ENCODE results near the gene TMEM134.
"Not testable (repeated sequence)": the region's sequence is repeated elsewhere in the genome, so short reads cannot be mapped to it uniquely, and the experiment has no call there.

Gene TMEM134

DNA sequence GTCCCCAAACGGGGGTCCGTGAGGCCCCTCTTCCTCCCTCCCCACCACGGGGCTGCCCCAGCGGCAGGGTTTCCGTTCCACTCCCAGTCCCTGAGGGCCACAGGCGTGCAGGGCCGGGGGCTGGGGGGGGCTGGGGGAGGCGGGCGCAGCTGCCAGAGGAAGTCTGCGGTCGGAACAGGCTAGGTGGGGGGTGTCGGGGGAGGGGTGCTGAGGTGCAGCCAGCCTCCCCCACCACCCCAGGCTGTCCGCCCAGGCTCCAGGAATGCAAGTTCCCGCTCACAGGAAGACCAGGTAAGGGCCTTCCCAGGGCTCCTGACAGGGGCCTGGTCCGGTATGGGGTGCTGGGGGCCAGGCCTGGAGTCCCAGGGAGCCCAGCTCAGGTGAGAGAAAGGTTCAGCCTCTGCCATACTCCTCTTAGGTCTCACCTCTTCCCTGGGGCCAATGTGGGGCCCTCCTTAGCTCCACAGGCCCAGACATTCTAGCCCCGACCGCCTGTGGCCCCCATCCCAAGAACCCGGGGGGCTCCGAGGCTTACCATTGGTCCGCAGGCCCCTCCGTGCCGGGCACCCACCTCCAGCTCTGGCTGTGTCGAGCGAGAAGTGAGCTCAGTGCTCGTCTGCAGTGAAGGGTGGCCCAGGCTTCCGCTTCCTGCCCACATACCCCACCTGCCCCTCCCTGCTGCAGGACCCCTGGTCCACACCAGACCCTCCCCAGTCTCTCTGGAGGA is 31.8 kb downstream of the TMEM134 start, which contains the start of gene PTPRCAP:
PTPRCAP (minus strand) TSS at position 601 of the 727 bp plus-strand sequence; CDS start at position 538, 63 bp downstream.
- DNase-seq = no peak

DNA sequence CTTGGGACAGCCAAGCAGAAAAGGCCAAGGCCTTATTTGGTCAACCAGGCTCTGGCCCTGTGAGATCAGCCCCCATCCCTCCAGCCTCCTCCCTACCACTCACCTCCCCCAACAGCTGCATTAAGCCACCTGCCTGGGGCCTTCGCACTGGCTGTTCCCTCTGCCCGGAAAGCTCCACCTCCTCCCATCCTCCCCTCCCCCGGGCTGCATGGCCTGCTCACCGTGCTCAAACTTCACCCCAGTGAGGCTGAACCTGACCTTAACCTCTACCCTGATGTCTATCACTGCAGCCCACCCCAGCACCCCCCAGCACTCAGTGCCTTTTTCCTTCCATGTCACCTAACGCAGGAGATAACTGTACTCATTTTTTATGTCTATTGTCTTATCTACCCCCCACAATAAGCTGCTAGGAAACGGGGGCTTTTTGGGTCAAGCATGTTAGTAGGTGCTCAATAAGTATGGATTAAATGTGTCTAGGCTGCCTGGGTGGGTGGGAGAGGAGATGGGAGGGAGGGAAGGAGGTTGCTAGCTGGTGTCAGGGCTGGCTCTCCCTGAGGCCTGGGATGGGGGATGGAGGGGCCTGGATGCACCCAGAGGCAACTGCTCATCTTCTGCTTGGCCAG is 32.5 kb downstream of the TMEM134 start:
- DNase-seq = no peak

DNA sequence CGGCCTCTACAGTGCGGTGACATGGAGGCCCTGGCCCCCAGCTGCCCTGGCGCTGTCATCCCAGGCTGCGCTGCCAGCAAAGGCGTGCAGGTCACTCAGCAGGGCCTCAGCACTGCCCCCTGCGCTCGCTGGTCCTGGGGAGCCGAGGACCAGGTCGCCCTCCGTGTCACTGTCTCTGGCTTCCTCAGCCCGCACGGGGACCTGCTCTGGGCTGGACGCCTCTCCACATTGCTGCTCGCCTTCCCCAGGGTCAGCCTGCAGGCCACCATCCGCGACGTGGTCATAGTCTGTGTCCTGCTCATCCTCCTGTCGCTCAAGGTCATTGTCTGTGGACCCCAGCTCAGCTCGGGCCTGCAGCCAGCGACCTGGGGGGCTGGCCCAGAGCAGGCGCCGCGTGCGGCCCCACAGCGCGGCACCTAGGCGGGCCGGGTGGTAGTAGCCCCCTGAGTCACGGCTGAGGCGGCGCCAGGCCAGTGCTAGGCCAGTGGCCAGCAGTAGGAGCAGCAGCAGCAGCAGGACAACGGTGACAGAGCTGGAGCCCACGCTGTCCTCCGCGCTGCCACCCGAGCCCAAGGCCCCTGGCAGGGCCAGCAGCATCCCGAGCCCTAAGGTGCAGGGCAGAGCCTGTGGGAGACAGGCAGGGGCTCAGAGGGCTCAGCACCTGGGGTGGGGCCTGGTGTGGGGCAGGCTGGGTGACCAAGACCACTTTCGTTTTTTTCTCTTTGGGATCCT is 33.2 kb downstream of the TMEM134 start:
- no peak for DNase-seq

DNA sequence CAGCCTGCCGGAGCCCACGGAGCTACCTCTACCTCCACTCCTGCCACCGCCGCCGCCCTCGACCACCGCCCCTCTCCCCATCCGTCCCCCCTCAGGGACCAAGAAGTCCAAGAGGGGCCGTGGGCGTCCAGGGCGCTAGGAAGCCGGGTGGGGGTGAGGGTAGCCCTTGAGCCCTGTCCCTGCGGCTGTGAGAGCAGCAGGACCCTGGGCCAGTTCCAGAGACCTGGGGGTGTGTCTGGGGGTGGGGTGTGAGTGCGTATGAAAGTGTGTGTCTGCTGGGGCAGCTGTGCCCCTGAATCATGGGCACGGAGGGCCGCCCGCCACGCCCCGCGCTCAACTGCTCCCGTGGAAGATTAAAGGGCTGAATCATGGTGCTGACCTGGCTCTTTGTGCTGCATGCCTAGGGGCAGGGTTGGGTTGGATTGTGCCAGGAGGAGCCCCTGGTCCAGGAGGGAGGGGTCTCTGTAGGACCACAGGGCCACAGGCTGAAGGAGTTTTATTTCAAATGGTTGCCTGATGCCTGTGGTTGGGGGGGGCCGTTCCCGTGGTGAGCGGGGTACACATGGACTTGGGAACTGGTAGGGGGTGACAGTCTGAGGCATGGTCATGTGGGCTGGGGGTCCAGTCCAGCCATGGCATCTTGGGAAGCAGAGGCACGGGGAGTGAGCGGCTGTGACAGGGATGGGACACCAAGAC is 33.9 kb downstream of the TMEM134 start:
- DNase-seq = no peak

DNA sequence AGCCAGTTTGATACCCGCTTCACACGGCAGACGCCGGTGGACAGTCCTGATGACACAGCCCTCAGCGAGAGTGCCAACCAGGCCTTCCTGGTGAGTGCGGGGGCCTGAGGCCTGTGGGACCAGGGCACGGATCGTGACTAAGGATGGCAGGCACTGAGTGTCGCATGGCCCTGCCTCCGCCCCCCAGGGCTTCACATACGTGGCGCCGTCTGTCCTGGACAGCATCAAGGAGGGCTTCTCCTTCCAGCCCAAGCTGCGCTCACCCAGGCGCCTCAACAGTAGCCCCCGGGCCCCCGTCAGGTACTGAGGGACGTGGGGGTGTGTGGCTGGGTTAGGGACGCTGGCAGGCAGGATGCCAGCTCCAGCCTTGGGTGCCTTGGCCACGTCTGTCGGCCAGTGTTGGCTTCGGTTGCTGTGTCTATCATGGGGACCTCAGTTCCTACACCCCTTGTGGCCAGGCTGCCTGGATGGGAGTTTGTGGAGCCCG is 34.6 kb downstream of the TMEM134 start:
- no peak for DNase-seq

DNA sequence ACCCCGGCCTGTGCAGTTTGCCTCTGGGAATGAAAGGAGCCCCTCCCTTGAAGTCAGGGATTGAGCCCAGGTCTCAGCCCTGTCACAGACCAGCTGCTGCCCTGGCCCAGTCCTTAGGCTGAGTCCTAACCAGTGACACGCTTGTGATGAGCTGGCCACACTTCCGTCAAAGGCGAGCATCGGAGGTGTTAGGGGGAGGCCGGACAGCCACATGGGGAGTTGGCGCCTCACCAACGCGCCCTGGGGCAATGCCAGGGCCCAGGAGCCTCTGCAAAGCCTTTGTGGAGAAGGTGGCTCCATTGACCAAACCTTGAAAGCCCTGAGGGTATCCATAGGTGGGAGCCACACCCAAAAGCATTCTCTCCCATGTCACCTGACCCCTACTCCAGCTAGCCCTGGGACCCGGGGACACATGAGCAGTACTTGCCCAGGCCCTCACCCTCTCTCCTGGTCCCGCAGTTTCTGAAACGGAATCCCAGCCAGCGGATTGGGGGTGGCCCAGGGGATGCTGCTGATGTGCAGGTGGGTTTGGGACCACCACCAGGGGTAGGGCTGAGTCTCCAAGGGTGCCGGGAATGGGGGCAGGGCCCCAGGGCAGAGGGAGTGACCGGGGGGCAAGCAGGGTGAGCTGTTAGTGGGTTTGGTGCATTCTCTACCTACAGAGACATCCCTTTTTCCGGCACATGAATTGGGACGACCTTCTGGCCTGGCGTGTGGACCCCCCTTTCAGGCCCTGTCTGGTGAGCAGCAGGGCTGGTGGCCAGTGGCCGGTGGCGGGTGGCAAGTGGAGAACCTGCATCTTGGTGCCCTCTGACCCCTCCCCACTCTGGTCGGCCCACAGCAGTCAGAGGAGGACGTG is 35.3 kb downstream of the TMEM134 start:
- DNase-seq = no peak

DNA sequence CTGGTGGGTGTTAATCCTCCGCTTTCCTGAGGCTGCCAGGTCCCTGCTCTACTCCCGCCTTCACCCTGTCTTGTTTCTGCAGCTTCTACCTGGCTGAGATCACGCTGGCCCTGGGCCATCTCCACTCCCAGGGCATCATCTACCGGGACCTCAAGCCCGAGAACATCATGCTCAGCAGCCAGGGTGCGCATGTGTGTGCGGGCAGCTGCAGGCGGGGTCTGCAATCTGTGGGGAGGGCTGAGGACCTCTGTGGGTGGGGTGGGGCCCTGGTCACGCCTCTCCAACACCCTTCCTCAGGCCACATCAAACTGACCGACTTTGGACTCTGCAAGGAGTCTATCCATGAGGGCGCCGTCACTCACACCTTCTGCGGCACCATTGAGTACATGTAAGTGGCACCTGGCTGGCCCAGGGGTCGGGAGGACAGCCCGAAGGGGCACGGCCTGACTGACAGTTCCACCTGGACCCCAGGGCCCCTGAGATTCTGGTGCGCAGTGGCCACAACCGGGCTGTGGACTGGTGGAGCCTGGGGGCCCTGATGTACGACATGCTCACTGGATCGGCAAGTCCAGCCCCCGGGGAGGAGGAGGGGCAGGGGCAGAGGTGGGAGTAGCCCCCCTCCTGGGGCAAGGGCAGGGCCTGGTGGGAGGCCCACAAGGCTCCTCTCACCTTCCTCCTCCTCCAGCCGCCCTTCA is 36.2 kb downstream of the TMEM134 start:
- no peak for DNase-seq

DNA sequence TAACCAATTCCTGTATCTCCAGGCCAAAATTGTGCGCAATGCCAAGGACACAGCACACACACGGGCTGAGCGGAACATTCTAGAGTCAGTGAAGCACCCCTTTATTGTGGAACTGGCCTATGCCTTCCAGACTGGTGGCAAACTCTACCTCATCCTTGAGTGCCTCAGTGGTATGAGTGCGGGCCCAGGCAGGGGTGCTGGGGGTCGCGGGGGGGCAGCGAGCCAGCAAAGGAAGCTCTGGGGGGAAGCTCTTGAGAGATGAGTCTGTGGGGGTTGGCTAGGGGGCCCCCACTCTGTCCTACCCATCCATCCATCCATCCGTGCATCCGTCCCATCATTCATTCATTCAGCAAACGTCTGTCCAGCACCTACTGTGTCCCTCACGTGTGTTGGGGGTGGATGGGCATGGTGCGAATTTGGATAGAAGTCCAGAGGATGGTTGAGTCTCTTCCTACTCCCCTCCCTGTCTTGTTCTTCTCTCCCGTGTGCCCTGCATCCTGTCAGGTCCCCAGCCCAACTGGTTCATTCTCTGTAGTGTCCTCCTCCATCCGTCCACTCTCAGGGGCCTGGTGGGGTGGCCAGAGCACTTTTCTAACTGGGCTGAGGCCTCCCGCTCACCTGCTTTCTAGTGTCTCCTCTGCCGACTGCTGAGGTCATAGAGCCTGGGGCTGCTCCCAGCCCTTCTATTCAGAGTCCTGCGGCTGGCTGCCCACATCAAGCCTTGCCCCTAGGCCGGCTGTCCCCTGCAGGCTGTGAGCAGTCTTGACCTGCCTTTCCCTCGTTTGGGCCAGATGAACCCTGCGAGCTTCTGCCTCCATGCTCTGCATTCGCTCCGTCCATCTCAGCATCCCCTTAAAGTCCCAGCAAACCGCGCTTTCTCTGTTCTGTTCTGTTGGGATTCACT is 37.5 kb downstream of the TMEM134 start:
- DNase-seq = no peak

DNA sequence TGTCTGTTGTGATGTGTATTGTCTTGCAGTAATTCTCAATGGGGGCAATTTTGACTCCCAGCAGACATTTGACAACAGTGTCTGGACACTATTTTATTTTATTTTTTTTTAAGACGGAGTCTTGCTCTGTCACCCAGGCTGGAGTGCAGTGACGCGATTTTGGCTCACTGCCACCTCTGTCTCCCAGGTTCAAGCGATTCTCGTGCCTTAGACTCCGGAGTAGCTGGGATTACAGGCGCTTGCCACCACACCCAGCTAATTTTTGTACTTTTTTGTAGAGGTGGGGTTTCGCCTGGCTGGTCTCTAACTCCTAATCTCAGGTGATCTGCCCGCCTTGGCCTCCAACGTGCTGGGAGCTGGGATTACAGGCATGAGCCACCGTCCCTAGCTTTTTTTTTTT is 39.3 kb downstream of the TMEM134 start:
- no peak for DNase-seq

DNA sequence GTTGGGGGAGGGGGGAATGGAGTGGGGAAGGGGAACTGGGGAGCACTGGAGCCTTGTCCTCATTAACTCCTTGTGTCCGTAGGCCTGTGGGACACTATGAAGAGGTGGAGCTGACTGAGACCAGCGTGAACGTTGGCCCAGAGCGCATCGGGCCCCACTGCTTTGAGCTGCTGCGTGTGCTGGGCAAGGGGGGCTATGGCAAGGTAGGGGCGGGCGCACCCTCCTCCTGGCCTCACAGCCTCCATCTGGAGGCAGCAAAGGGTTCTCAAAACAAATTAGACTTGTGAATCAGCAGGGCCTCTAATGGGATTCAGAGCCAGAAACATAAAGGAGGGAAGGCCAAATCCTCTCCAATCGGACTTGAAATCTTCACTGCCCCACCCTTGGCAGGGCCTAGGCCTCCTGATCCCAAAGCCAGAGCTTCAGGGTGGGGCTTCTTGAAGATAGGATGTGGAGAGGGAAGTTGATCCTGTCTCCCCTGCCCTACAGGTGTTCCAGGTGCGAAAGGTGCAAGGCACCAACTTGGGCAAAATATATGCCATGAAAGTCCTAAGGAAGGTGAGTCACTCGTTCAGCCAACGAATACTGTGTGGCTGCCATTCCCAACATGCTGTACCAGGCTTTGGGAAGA is 39.9 kb downstream of the TMEM134 start:
- no peak for DNase-seq

DNA sequence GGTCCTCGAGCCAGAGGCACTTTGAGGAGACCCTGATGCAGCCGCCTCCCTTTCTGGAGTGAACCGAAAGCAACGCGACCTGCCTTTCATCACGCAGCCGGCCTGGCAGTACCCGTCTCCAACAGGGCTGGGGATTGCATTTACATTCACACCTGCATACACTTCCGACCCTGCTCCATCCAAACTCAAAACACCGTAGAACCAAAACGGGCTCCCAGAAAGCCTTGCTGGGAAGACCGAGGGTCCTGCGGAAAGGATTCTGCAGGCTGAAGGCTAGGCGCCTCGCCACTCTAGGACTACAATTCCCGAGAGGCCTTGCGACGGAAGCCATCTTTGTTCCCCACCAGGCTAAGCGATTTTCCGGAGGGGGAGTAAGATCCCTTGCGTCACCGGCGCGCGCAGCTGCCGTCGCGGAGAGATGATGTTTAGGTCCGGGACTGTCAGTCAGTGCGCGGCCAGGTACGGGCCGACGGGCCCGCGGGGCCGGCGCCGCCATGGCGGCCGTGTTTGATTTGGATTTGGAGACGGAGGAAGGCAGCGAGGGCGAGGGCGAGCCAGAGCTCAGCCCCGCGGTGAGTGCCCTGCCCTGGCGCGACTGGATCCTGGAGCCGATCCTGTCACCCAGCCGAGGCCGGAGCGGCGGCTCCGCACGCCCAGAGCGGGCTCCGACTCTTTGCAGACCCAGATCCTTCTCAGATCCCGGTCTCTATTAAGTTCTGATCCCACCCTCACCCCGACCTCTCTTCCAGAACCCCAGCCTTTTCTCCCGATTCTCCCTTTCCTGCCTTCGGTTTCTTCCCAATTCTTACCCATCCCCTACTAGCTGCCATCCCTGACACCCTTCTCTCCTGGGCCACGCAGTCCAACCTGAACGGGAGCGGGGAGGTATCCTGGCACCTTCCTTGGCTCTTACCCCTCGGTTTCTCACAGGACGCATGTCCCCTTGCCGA is 40.7 kb downstream of the TMEM134 start, which contains the start of gene RPS6KB2:
RPS6KB2 (plus strand) TSS at position 443 of the 950 bp plus-strand sequence; CDS start at position 495, 52 bp downstream.
- DNase-seq = peak; percentile 96

DNA sequence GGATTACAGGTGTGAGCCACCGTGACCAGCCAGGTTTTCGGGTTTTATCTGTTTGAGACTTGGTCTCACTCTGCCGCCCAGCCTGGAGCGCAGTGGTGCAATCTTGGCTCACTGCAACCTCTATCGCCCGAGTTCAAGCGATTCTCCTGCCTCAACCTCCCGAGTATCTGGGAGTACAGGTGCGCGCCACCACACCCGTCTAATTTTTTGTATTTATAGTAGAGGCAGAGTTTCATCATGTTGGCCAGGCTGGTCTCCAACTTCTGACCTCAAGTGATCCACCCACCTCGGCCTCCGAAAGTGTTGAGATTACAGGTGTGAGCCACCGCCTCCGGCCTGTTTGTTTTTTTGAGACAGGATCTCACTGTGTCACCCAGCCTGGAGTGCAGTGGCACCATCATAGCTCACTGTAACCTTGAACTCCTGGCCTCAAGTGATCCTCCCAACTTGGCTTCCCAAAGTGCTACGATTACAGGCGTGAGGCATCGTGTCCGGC is 41.6 kb downstream of the TMEM134 start:
- not testable (repeated sequence) for DNase-seq

DNA sequence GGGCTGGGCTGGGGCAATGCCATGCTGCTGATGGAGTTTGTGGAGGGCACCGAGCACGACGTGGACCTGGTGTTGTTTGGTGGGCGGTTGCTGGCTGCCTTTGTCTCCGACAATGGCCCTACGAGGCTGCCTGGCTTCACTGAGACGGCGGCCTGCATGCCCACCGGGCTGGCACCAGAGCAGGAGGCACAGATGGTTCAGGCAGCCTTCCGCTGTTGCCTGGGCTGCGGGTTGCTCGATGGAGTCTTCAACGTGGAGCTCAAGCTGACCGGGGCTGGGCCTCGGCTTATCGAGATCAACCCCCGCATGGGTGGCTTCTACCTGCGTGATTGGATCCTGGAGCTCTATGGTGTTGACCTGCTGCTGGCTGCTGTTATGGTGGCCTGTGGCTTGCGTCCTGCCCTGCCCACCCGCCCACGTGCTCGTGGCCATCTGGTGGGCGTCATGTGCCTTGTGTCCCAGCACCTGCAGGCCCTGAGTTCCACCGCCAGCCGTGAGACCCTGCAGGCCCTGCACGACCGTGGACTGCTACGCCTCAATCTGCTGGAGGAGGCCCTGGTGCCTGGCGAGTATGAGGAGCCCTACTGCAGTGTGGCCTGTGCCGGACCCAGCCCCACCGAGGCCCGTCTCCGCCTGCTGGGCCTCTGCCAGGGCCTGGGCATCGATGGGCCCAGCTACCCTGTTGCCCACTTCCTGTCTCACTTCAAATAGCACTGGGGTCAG is 45.0 kb downstream of the TMEM134 start:
- no peak for DNase-seq

DNA sequence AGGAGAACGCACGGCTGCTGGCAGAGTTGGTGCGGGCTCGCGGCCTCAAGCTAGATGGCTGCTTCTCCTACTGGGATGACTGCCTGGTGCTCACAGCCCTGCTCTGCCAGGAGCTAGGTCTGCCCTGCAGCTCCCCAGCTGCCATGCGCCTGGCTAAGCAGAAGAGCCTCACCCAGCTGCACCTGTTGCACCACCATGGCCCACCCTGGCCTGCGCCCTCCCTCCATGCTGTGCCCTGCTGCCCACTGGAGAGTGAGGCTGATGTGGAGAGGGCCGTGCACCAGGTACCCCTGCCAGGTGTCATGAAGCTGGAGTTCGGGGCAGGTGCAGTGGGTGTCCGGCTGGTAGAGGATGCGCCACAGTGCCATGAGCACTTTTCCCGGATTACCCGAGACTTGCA is 45.6 kb downstream of the TMEM134 start:
- DNase-seq = no peak

DNA sequence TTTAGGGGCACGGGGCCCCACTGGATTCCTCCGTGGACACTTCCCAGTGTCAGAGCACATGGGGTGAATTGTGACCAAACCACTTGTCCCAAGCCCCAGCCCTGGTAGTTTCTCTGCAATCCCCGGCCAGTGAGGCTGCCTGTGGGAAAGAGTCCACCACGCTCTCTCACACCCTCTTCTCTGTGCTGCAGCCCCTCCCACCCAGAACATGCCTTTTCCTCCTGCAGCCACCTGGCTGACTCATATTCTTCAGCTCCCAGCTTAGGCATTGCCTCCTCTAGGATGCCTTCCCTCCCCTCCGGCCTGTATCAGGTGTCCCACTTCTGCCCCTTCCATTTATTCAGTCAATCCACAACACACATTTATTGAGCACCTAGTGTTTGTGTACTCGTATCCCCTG is 46.2 kb downstream of the TMEM134 start:
- DNase-seq = no peak

DNA sequence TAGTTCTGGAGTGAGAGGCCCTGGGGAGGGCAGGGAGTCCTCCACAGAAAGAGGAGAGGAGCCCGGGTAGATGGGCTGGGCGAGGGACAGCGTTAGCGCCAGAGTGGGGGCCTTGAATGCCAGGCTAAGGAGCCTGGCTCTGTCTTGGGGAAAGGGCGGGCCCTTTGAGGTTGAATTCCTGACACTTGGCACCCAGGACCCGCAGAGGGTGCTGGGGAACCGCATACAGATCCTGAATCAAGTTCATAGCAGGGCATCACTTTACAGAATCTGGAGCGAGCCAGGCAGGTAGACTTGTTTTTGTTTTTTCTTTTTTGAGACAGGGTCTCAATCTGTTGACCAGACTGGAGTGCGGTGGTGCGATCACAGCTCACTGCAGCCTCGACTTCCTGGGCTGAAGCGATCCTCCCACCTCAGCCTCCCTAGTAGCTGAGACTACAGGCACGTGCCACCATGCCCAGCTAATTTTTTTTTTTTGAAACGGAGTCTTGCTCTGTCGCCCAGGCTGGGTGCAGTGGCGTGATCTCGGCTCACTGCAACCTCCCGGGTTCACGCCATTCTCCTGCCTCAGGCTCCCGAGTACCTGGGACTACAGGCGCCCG is 47.5 kb downstream of the TMEM134 start:
- no peak for DNase-seq
